H1 (cell line): ENCODE results near the gene APELA. TPM values are rescaled to one million over a fixed set of nuclear protein-coding genes. Genes with fewer than 3 reads are reported as not detected.
A peak's percentile ranks its signal among the peaks of the same experiment; 100 is the strongest.

Experiments used
- CTCF ChIA-PET: fragments of 300-600 bp; sonication (Branson Sonifier 250); formaldehyde crosslinking; loops from one replicate; lab custom pipeline; 2021; ENCODE audit not compliant: partially characterized antibody; lab: Charles Lee
- POLR2A ChIA-PET: fragments of 300-600 bp; sonication (Branson Sonifier 250); formaldehyde crosslinking; loops from one replicate; lab custom pipeline; 2021; ENCODE audit warnings: inconsistent platforms; ENCODE audit not compliant: partially characterized antibody; lab: Charles Lee
- DNase-seq, 2 experiments: peaks; one replicate each; pipeline versions ENCODE4 v3.0.0 to v3.0.0-alpha.2; 2010 to 2022; ENCODE audit warnings: low spot score in 2 of 2, low read depth in 1 of 2, mixed read lengths in 1 of 2
- FAIRE-seq: peaks from 2 replicates; lab custom pipeline; 2011; peaks lifted over from hg19 to GRCh38; lab: Jason Lieb, UNC
- H2AFZ ChIP-seq: 2 replicates; pipeline ENCODE4 v1.8.1; 2012; ENCODE audit warnings: low read length, inconsistent platforms
- H2AK5ac ChIP-seq: 2 replicates; pipeline ENCODE4 v1.6.1; 2013; ENCODE audit warnings: low read depth, low read length
- H2BK120ac ChIP-seq: replicated peaks from 2 replicates; pipeline ENCODE3; 2013; ENCODE audit warnings: low read depth, low read length, inconsistent platforms
- H2BK12ac ChIP-seq: 2 replicates; pipeline ENCODE4 v1.6.1; 2013; ENCODE audit warnings: low read depth, low read length
- H2BK15ac ChIP-seq: 2 replicates; pipeline ENCODE4 v1.6.1; 2013; ENCODE audit warnings: low read length
- H2BK20ac ChIP-seq: 2 replicates; pipeline ENCODE4 v1.6.1; 2013; ENCODE audit warnings: low read length
- H2BK5ac ChIP-seq: 2 replicates; pipeline ENCODE4 v1.6.1; 2013; ENCODE audit warnings: low read depth, low read length
- H3K14ac ChIP-seq: 2 replicates; pipeline ENCODE4 v1.6.1; 2013; ENCODE audit warnings: inconsistent platforms; ENCODE audit not compliant: insufficient read length
- H3K18ac ChIP-seq: 2 replicates; pipeline ENCODE4 v1.6.1; 2013; ENCODE audit warnings: low read length; ENCODE audit errors: extremely low read depth
- H3K23ac ChIP-seq: 2 replicates; pipeline ENCODE4 v1.6.1; 2013; ENCODE audit warnings: inconsistent platforms; ENCODE audit not compliant: insufficient read length
- H3K23me2 ChIP-seq: 2 replicates; pipeline ENCODE4 v1.6.1; 2013; ENCODE audit warnings: low read depth, low read length
- H3K27ac ChIP-seq: 2 replicates; pipeline ENCODE4 v1.6.1; 2011; ENCODE audit warnings: low read depth, low read length, inconsistent platforms
- H3K27me3 ChIP-seq, 4 experiments: replicated peaks in 1 of 4; 1 replicate in 1 of 4; 2 replicates in 3 of 4; pipeline versions ENCODE4 v1.6.1 to v1.8.1; 2011 to 2013; ENCODE audit warnings: low read length in 3 of 4, mild to moderate bottlenecking in 3 of 4, inconsistent platforms in 2 of 4, mixed read lengths in 2 of 4, moderate library complexity in 1 of 4; ENCODE audit not compliant: control insufficient read depth in 3 of 4, insufficient read depth in 3 of 4; ENCODE audit errors: extremely low read depth in 1 of 4
- H3K36me3 ChIP-seq, 4 experiments: 2 replicates each; pipeline versions ENCODE4 v1.6.1 to v1.8.1; 2011 to 2013; ENCODE audit warnings: mild to moderate bottlenecking in 4 of 4, low read length in 3 of 4, moderate library complexity in 2 of 4, control low read depth in 1 of 4, inconsistent platforms in 1 of 4; ENCODE audit not compliant: insufficient read depth in 4 of 4, control insufficient read depth in 2 of 4
- H3K4ac ChIP-seq: replicated peaks from 2 replicates; pipeline ENCODE3; 2013; ENCODE audit warnings: low read length, low read depth, mixed read lengths, inconsistent platforms; ENCODE audit not compliant: insufficient read length
- H3K4me1 ChIP-seq, 4 experiments: replicated peaks in 1 of 4; 1 replicate in 1 of 4; 2 replicates in 3 of 4; pipeline versions ENCODE4 v1.6.1 to v1.8.1; 2011 to 2013; ENCODE audit warnings: low read length in 3 of 4, inconsistent platforms in 2 of 4, mixed read lengths in 1 of 4; ENCODE audit not compliant: insufficient read depth in 4 of 4, control insufficient read depth in 3 of 4
- H3K4me2 ChIP-seq, 2 experiments: 2 replicates each; pipeline versions ENCODE4 v1.6.1 to v1.8.1; 2011 to 2013; ENCODE audit warnings: low read depth in 2 of 2, low read length in 2 of 2, control low read depth in 1 of 2, inconsistent platforms in 1 of 2, mild to moderate bottlenecking in 1 of 2; ENCODE audit not compliant: insufficient read depth in 1 of 2
- H3K4me3 ChIP-seq, 4 experiments: fragments of 200-600, 300-600 bp in 1 of 4; sonication (generic), shearing (Covaris generic), sonication (Bioruptor Twin) in 1 of 4; 2 replicates each; pipeline versions ENCODE4 v1.5.1 to v1.8.1; 2011 to 2016; ENCODE audit warnings: low read length in 4 of 4, low read depth in 3 of 4, control low read depth in 2 of 4, inconsistent platforms in 2 of 4, mild to moderate bottlenecking in 2 of 4, mixed read lengths in 1 of 4, moderate library complexity in 1 of 4; ENCODE audit not compliant: insufficient read depth in 2 of 4; ENCODE audit errors: extremely low read depth in 1 of 4
- H3K56ac ChIP-seq: replicated peaks from 2 replicates; pipeline ENCODE3; 2013; ENCODE audit warnings: low read depth, mild to moderate bottlenecking, mixed read lengths, low read length, inconsistent platforms; ENCODE audit not compliant: insufficient read length
- H3K79me1 ChIP-seq: 2 replicates; pipeline ENCODE4 v1.6.1; 2013; ENCODE audit warnings: low read depth, low read length, control low read depth
- H3K79me2 ChIP-seq, 2 experiments: 2 replicates each; pipeline versions ENCODE4 v1.6.1 to v1.8.1; 2012 to 2013; ENCODE audit warnings: low read length in 2 of 2, mild to moderate bottlenecking in 2 of 2, inconsistent platforms in 1 of 2; ENCODE audit not compliant: insufficient read depth in 2 of 2, control insufficient read depth in 1 of 2
- H3K9ac ChIP-seq, 4 experiments: replicated peaks in 1 of 4; 1 replicate in 1 of 4; 2 replicates in 3 of 4; pipeline versions ENCODE4 v1.6.1 to v1.8.1; 2011 to 2013; ENCODE audit warnings: low read depth in 3 of 4, low read length in 3 of 4, control low read depth in 2 of 4, mild to moderate bottlenecking in 2 of 4, moderate library complexity in 2 of 4, inconsistent platforms in 1 of 4; ENCODE audit errors: extremely low read depth in 1 of 4
- H3K9me3 ChIP-seq, 2 experiments: 2 replicates each; pipeline versions ENCODE4 v1.6.1 to v1.8.1; 2012 to 2013; ENCODE audit warnings: mild to moderate bottlenecking in 2 of 2, moderate library complexity in 2 of 2, control low read depth in 1 of 2, inconsistent platforms in 1 of 2, low read depth in 1 of 2, low read length in 1 of 2, mixed read lengths in 1 of 2; ENCODE audit not compliant: insufficient read depth in 2 of 2
- H4K20me1 ChIP-seq, 2 experiments: replicated peaks in 1 of 2; 2 replicates each; pipeline versions ENCODE3 to v1.8.1; 2011 to 2013; ENCODE audit warnings: inconsistent platforms in 2 of 2, low read length in 2 of 2, mild to moderate bottlenecking in 1 of 2; ENCODE audit not compliant: insufficient read depth in 2 of 2, control insufficient read depth in 1 of 2
- H4K5ac ChIP-seq: 2 replicates; pipeline ENCODE4 v1.6.1; 2013; ENCODE audit warnings: low read length, low read depth, mixed read lengths, inconsistent platforms; ENCODE audit not compliant: insufficient read length
- H4K8ac ChIP-seq: 2 replicates; pipeline ENCODE4 v1.8.0; 2013; ENCODE audit warnings: mild to moderate bottlenecking, moderate library complexity, low read length, inconsistent platforms; ENCODE audit not compliant: insufficient read depth; ENCODE audit errors: extremely low read depth
- H4K91ac ChIP-seq: replicated peaks from 2 replicates; pipeline ENCODE3; 2013; ENCODE audit warnings: low read length, mixed read lengths, inconsistent platforms; ENCODE audit not compliant: insufficient read length
- SP2 ChIP-seq: IDR thresholded peaks from 2 replicates; pipeline ENCODE4 v1.6.1; 2012; ENCODE audit warnings: mild to moderate bottlenecking, low read length, inconsistent platforms
- WGBS, 2 experiments: shearing (Covaris generic) in 1 of 2; methylation state at CpG; one replicate each; pipeline versions ENCODE4 v1.1.6 to v1.1.7; 2013 to 2015; ENCODE audit warnings: low lambda C conversion rate in 2 of 2, mixed read lengths in 2 of 2, inconsistent platforms in 1 of 2, low coverage in 1 of 2, missing lambda C conversion rate in 1 of 2; ENCODE audit not compliant: insufficient replicate concordance in 2 of 2, insufficient coverage in 1 of 2, insufficient read length in 1 of 2; ENCODE audit errors: extremely low coverage in 1 of 2, missing lambda C conversion rate in 1 of 2; 5-methylcytosine and 5-hydroxymethylcytosine counted together
- long read RNA-seq, 2 experiments: library from RNA in 1 of 2; library from capped mRNA in 1 of 2; stranded (forward); transcript quantifications; one replicate each; pipeline ENCODE4 v2.0.0, GENCODE V29; 2021; ENCODE audit warnings: inconsistent platforms in 1 of 2
- polyA minus RNA-seq, 3 experiments: library from RNA; depleted of rRNA, polyadenylated mRNA; stranded (reverse); fragments of >200 nt; gene quantifications; 1 replicate in 2 of 3; 2 replicates in 1 of 3; pipeline ENCODE4 v1.2.3, GENCODE V29; 2011
- polyA plus RNA-seq, 7 experiments: library from polyadenylated mRNA; depleted of rRNA in 3 of 7; stranded (reverse) in 5 of 7; unstranded in 2 of 7; fragments of >200 nt in 5 of 7; fragments of 200-250 nt in 2 of 7; gene quantifications; 1 replicate in 5 of 7; 2 replicates in 1 of 7; 4 replicates in 1 of 7; pipeline versions ENCODE4 v1.2.1 to v1.2.3, GENCODE V29; 2011 to 2013; ENCODE audit warnings: missing spikeins in 2 of 7, mixed read lengths in 2 of 7
- total RNA-seq: library from RNA; stranded (reverse); fragmentation: NEBNext Ultra II Directional; extraction: Animal tissue kit (Norgen Biotek cat#: 25700); gene quantifications from 2 replicates; pipeline ENCODE4 v1.2.1, GENCODE V29; 2021

The APELA gene
- total RNA-seq: 60.2 and 65.2 TPM in 2 replicates
- 41.9 and 81.8 TPM in 2 replicates for polyA plus RNA-seq (2011; rRNA removed)
- polyA plus RNA-seq (2011; cell fraction: cytosol; rRNA removed): 86.6 TPM
- 16.0 TPM for polyA plus RNA-seq (2011; cell fraction: nucleus; rRNA removed)
- polyA plus RNA-seq (2012, experiment 1 of 2): 52.0 to 101 TPM (median 56.0 TPM) in 4 replicates
- 35.9 TPM for polyA plus RNA-seq (2012, experiment 2 of 2)
- 75.1 TPM for polyA plus RNA-seq (2013, experiment 1 of 2)
- polyA plus RNA-seq (2013, experiment 2 of 2): 74.5 TPM
- 38.3 and 43.7 TPM in 2 replicates for polyA minus RNA-seq (2011; rRNA and poly(A)+ RNA removed)
- polyA minus RNA-seq (2011; cell fraction: cytosol; rRNA and poly(A)+ RNA removed): 50.1 TPM
- polyA minus RNA-seq (2011; cell fraction: nucleus; rRNA and poly(A)+ RNA removed): 55.4 TPM
- long read RNA-seq, experiment 1, transcript APELA-202 (3 exons, 2,602 nt): major isoform, 41 of 93 reads
- long read RNA-seq, experiment 1, transcript APELA-204 (2 exons, 551 nt): minor isoform, 7 of 93 reads
- long read RNA-seq, experiment 1, partial matches to known transcripts: 38 of 93 reads
- long read RNA-seq, experiment 1, other reads (novel, unspliced or antisense): 7 of 93 reads
- long read RNA-seq, experiment 2, transcript APELA-202 (3 exons, 2,602 nt): major isoform, 27 of 38 reads
- long read RNA-seq, experiment 2, partial matches to known transcripts: 4 of 38 reads
- long read RNA-seq, experiment 2, other reads (novel, unspliced or antisense): 7 of 38 reads

DNA sequence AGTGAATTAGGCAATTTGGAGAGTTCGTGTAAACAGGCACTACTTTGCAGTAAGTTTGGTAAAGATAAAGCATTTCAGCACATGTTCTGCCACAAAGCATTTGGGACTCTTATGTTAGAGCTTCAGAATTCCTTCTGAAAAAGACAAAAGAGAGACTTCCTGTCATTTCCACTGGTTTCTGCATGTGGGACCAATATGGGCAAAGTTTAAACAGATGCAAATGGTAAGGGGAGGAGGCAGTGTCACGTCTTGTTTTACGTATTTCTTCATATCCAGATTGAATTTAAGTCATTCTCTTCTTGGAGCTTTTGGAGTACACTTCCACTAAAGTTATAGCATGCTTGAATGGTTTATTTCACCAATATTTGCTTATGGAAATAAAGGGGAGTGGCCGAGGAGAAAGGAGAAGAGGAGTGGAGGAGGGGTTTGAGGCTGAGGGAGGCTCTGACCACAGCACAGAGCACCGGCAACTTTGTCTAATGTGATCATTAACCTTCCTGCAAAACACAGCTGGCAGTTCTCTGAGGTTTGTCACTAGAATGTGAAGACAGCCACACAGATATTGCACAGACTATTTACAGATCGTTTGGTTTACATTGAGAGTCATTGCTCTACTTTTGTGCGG, at the start of gene APELA:
Gene APELA, plus strand, starts transcription at position 479 of the 625 bp plus-strand sequence. CDS start 154 bp downstream, outside the sequence.
- Histone ChIP-seq H3K9me3 (no peaks in the 10 kb centered on the region), H3K9ac (peak within 1 kb of the TSS in 2 of 4 experiments; percentile 49 to 59; a peak in 3 of 7 replicates), H2BK120ac (no peak within 1 kb of the TSS), H2BK15ac (no peak within 1 kb of the TSS), H3K4me1 (peaks cover 0 to 13% (median 2%) of the 10 kb centered on the region in 4 experiments; a peak in 3 of 7 replicates), H3K79me2 (peaks cover 0 to 48% of the 10 kb centered on the region in 2 experiments; a peak in 3 of 4 replicates), H3K4me3 (peak within 1 kb of the TSS; percentile 30 to 90 (median 72)), H4K5ac (peak within 1 kb of the TSS; percentile 51), H4K20me1 (no peaks in the 10 kb centered on the region), H3K79me1 (no peaks in the 10 kb centered on the region), H3K56ac (peak within 1 kb of the TSS; percentile 27), H2BK20ac (no peak within 1 kb of the TSS), H3K27ac (no peak within 1 kb of the TSS; the same call in 1 of the 2 replicates), H3K23ac (no peak within 1 kb of the TSS), H2AK5ac (no peak within 1 kb of the TSS), H4K91ac (no peak within 1 kb of the TSS), H2BK5ac (peak within 1 kb of the TSS; percentile 21; the same call in 1 of the 2 replicates), H4K8ac (no peak within 1 kb of the TSS), H2BK12ac (no peak within 1 kb of the TSS), H3K4me2 (peak within 1 kb of the TSS; percentile 64 to 89), H3K23me2 (peaks cover 6% of the 10 kb centered on the region), H3K18ac (peak within 1 kb of the TSS; percentile 28; the same call in 1 of the 2 replicates), H3K14ac (no peak within 1 kb of the TSS), H2AFZ (no peak within 1 kb of the TSS), H3K4ac (no peak within 1 kb of the TSS), H3K36me3 (peaks cover 0 to 39% (median 6%) of the 10 kb centered on the region in 4 experiments; a peak in 5 of 8 replicates), H3K27me3 (no peaks in the 10 kb centered on the region)
- WGBS, 2 experiments: 1% methylated on average over 7 of the region's 7 CpGs; no CpG with 5 or more reads in 1 of the 2 experiments
- DNase-seq: no peak
- POLR2A ChIA-PET: interaction anchor here (0.6 to 3.0 kb wide), 11 partner anchors 9 to 100 kb away, joined by 3 to 15 read pairs (median 4); no protein-coding TSS in a partner anchor
- FAIRE-seq: peak; percentile 96
- CTCF ChIA-PET: interaction anchor here (0.6 to 1.5 kb wide), 3 partner anchors 91 to 639 kb away, joined by 3 to 8 read pairs (median 6); no protein-coding TSS in a partner anchor
- TF ChIP-seq SP2: no peak
